GM19043 (cell line): ENCODE measurements around the gene TOR1AIP1.

Experiments
- ATAC-seq: cut with Tn5 transposase; IDR thresholded peaks from one replicate; pipeline ENCODE4 v1.9.1; 2021; ENCODE audit warnings: low read depth; ENCODE audit not compliant: unreplicated experiment

The TOR1AIP1 gene

GRCh38 chr1:179879797-179880196 lies 2.3 kb upstream of the TOR1AIP1 start:
- ATAC-seq, result no peak

- ATAC-seq, result no peak
Observed at GRCh38 chr1:179881642-179882252, 338 bp upstream of the TOR1AIP1 start.

- ATAC-seq, result peak; percentile 5
Observed at GRCh38 chr1:179883040-179883744, 1.1 kb downstream of the TOR1AIP1 start.

GRCh38 chr1:179883745-179884138 lies 1.7 kb downstream of the TOR1AIP1 start:
- ATAC-seq, result peak; percentile 24

- no peak for ATAC-seq
Observed at GRCh38 chr1:179888071-179888470, 6.0 kb downstream of the TOR1AIP1 start.

GRCh38 chr1:179889589-179889988 lies 7.5 kb downstream of the TOR1AIP1 start:
- ATAC-seq, result no peak

GRCh38 chr1:179910934-179911333 lies 28.8 kb downstream of the TOR1AIP1 start:
- ATAC-seq, result no peak

- no peak for ATAC-seq
Observed at GRCh38 chr1:179911812-179912211, 29.7 kb downstream of the TOR1AIP1 start.

GRCh38 chr1:179917601-179918429 lies 35.7 kb downstream of the TOR1AIP1 start:
- no peak for ATAC-seq

GRCh38 chr1:179921472-179921871 lies 39.4 kb downstream of the TOR1AIP1 start:
- ATAC-seq, result no peak

GRCh38 chr1:179921981-179922872 lies 40.1 kb downstream of the TOR1AIP1 start:
- ATAC-seq, result no peak

- ATAC-seq, result no peak
Observed at GRCh38 chr1:179923029-179923428, 40.9 kb downstream of the TOR1AIP1 start.

- no peak for ATAC-seq
Observed at GRCh38 chr1:179924268-179924667, 42.2 kb downstream of the TOR1AIP1 start.

- no peak for ATAC-seq
Observed at GRCh38 chr1:179925302-179925701, 43.2 kb downstream of the TOR1AIP1 start.

- no peak for ATAC-seq
Observed at GRCh38 chr1:179925922-179926849, 44.1 kb downstream of the TOR1AIP1 start.

GRCh38 chr1:179926850-179927205 lies 44.7 kb downstream of the TOR1AIP1 start:
- ATAC-seq, result no peak

GRCh38 chr1:179929955-179930798 lies 48.1 kb downstream of the TOR1AIP1 start:
- no peak for ATAC-seq

- ATAC-seq, result no peak
Observed at GRCh38 chr1:179930867-179931266, 48.8 kb downstream of the TOR1AIP1 start.

GRCh38 chr1:179933219-179933618 lies 51.1 kb downstream of the TOR1AIP1 start:
- ATAC-seq, result no peak
